Ascending aorta (tissue), 2 donors: Measurements from ENCODE around the gene GJB4. TPM values are rescaled to one million over a fixed set of nuclear protein-coding genes. Genes with fewer than 3 reads are reported as not detected.

Experiments
- DNase-seq, 2 donors: peaks; one replicate each; pipeline ENCODE4 v3.0.0-alpha.2; 2019; ENCODE audit warnings: low spot score in 2 of 2
- H3K27ac ChIP-seq, 2 donors: fragments of 200-600 bp; sonication (generic); one replicate each; pipeline ENCODE4 v1.5.1; 2016 to 2017; ENCODE audit warnings: mild to moderate bottlenecking in 1 of 2
- H3K27me3 ChIP-seq: fragments of 200-600 bp; sonication (generic); one replicate; pipeline ENCODE4 v1.5.1; 2017
- H3K36me3 ChIP-seq, 2 donors: fragments of 200-600 bp; sonication (generic); one replicate each; pipeline ENCODE4 v1.5.1; 2016
- H3K4me1 ChIP-seq, 2 donors: fragments of 200-600 bp; sonication (generic); one replicate each; pipeline ENCODE4 v1.5.1; 2016 to 2017; ENCODE audit warnings: mild to moderate bottlenecking in 1 of 2
- H3K4me3 ChIP-seq, 2 donors: fragments of 200-600 bp; sonication (generic); one replicate each; pipeline ENCODE4 v1.5.1; 2016 to 2017; ENCODE audit warnings: mild to moderate bottlenecking in 1 of 2
- H3K9me3 ChIP-seq, 2 donors: fragments of 200-600 bp; sonication (generic); one replicate each; pipeline ENCODE4 v1.5.1; 2016
- intact Hi-C: fragments of 100-400 bp; cut with DNase I; formaldehyde crosslinking; loops from one replicate; pipeline ENCODE4 v1.15.1; 2023
- total RNA-seq: library from RNA; depleted of rRNA; stranded (reverse); fragments of >200 nt; gene quantifications from one replicate; pipeline ENCODE4 v1.1.0, GENCODE V29; 2016
- TF ChIP-seq, protein P1 (sequence below), 3 experiments: fragments of 200-600 bp in 2 of 3; fragments of 450-650 bp in 1 of 3; sonication (generic) in 2 of 3; IDR thresholded peaks; one replicate each; pipeline ENCODE4 v1.5.1; 2016 to 2019; ENCODE audit warnings: antibody characterized with exemption in 3 of 3, mild to moderate bottlenecking in 1 of 3, moderate library complexity in 1 of 3

Gene GJB4
- total RNA-seq, 1 donor from 2014 or later = not detected

DNA sequence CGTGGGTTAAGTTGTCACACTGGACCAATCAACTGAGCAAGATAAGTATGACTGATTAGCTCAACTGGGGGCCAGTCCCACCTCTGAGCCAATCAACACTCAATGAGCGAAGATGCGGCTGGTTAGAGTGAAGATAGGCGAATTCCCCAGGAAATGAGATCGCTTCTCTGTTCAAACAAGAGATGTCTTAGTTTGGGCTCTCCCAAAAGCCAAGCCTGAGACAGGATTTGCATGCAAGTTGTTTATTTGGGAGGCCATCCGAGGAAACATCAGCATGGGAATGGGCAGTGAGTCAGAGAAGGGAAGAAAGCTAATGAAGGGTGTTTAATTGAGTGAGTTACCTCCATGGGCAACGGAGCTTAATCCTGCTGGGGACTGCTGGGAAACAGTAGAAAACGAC, 9.5 kb upstream of the GJB4 start:
- H3K36me3 ChIP-seq = no peaks in the 10 kb centered on the region
- H3K4me1 ChIP-seq = no peaks in the 10 kb centered on the region
- no peak overlapping the region for H3K4me3 ChIP-seq
- DNase-seq = no peak
- TF ChIP-seq, protein P1, sequence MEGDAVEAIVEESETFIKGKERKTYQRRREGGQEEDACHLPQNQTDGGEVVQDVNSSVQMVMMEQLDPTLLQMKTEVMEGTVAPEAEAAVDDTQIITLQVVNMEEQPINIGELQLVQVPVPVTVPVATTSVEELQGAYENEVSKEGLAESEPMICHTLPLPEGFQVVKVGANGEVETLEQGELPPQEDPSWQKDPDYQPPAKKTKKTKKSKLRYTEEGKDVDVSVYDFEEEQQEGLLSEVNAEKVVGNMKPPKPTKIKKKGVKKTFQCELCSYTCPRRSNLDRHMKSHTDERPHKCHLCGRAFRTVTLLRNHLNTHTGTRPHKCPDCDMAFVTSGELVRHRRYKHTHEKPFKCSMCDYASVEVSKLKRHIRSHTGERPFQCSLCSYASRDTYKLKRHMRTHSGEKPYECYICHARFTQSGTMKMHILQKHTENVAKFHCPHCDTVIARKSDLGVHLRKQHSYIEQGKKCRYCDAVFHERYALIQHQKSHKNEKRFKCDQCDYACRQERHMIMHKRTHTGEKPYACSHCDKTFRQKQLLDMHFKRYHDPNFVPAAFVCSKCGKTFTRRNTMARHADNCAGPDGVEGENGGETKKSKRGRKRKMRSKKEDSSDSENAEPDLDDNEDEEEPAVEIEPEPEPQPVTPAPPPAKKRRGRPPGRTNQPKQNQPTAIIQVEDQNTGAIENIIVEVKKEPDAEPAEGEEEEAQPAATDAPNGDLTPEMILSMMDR (IDR thresholded peaks at IDR 0.05) = no peak
- no peaks in the 10 kb centered on the region for H3K27me3 ChIP-seq
- H3K27ac ChIP-seq = no peak overlapping the region
- intact Hi-C loops = no loop called here
- H3K9me3 ChIP-seq = no peaks in the 10 kb centered on the region

DNA sequence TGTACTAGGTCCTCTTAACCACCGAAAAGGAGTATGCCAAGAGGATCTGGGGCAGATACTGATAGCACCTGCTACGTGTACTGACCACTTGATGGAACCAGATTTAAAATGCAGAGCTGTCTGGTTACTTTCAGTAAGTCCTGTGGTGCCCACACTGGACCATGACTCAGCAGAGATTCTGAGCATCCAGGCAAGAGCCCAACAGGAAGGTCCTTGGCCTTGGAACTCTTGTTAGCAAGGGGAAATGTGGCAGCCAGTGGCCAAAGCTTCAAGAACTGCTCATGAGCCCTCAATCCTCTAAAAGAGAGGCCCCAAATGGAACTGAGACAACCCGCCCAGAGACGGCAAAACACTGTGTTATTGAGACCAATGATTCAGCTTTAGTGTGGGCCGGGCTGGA, 8.9 kb upstream of the GJB4 start:
- intact Hi-C loops = no loop called here
- Histone ChIP-seq H3K9me3 (no peaks in the 10 kb centered on the region), H3K4me3 (no peak overlapping the region), H3K27me3 (no peaks in the 10 kb centered on the region), H3K27ac (no peak overlapping the region), H3K4me1 (no peaks in the 10 kb centered on the region), H3K36me3 (no peaks in the 10 kb centered on the region)
- TF ChIP-seq, protein P1 (IDR thresholded peaks at IDR 0.05) = no peak
- DNase-seq = no peak

DNA sequence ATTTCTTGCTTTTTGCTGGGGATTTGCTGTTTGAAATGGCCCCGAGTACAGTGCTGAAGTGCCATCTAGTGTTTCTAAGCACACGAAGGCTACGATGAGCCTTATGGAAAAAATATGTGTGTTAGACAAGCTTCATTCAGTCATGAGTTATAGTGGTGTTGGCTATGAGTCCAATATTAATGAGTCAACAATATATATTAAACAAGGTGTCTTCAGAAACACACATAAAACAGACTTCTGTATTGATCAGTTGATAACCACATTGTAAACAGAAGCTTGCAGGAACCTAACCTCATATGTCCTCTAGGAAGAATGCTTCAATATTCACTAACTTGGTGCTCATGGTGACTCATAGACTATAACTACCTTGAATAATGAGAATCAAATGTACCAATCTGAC, 6.4 kb upstream of the GJB4 start:
- TF ChIP-seq, protein P1 (IDR thresholded peaks at IDR 0.05) = no peak
- H3K4me3 ChIP-seq = no peak overlapping the region
- H3K36me3 ChIP-seq = no peaks in the 10 kb centered on the region

DNA sequence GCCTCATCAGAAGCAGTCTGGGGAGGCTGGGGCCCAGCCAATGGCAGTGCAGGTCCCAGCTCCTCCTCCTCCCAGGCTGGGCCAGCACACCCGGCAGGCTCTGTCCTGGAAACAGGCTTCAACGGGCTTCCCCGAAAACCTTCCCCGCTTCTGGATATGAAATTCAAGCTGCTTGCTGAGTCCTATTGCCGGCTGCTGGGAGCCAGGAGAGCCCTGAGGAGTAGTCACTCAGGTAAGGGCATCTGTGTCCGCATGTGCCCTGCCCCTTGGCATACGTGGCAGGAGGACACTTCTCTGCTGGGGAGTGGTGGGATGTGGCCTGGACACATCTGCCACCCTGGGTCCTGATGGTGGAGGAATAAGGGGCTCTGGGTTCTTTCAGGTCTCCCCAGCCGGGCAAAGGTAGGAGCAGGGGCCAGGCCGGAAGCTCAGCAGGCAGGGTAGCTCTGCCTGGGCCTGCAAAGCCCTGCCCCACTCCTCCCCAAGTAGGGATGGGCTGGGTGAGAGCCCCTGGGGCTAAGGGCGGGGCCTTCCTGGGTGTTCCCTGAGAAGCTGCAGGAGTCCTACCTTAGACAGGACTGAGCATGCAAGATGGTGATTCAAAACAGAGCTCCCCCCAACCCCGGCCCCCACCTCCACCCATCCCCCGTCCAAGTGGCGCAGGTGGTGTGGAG, 4.4 kb upstream of the GJB4 start, which contains the start of gene GJB5:
Gene GJB5, plus strand, starts transcription at position 84 of the 674 bp plus-strand sequence. CDS start 2,284 bp downstream, outside the sequence.
- TF ChIP-seq, protein P1 (IDR thresholded peaks at IDR 0.05) = no peak
- H3K27me3 ChIP-seq = no peaks in the 10 kb centered on the region
- H3K27ac ChIP-seq = no peak within 1 kb of the TSS
- intact Hi-C loops = no loop called here
- no peak for DNase-seq
- H3K4me3 ChIP-seq = no peak within 1 kb of the TSS
- H3K36me3 ChIP-seq = no peaks in the 10 kb centered on the region
- no peaks in the 10 kb centered on the region for H3K4me1 ChIP-seq
- no peaks in the 10 kb centered on the region for H3K9me3 ChIP-seq

More for the DNA sequence above, 6.4 kb upstream of the GJB4 start:
- no peak overlapping the region for H3K27ac ChIP-seq
- no peaks in the 10 kb centered on the region for H3K9me3 ChIP-seq
- H3K4me1 ChIP-seq = no peaks in the 10 kb centered on the region
- no peak for DNase-seq
- intact Hi-C loops = no loop called here
- no peaks in the 10 kb centered on the region for H3K27me3 ChIP-seq

DNA sequence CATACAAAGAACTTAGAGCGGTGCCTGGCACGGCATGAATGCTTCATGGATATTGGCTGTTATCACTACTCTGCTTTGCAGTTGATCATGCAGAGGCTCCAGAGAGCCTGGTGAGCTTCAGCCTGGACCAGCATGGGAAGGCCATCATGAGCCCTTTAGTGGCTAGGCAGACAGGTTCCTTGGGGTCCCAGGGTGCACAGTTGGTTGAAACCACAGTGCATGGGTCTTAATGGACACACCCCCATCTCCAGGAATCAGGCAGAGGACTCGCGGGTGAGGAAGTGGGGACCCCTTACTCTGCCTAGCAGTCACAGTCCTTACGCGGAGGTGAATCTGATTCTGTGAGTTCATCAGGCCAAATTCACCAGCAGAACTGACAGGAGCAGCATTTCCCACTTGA, 3.6 kb upstream of the GJB4 start:
- Histone ChIP-seq H3K27me3 (no peaks in the 10 kb centered on the region), H3K36me3 (no peaks in the 10 kb centered on the region), H3K4me1 (no peaks in the 10 kb centered on the region), H3K4me3 (no peak overlapping the region), H3K27ac (no peak overlapping the region), H3K9me3 (no peaks in the 10 kb centered on the region)
- no peak for DNase-seq
- TF ChIP-seq, protein P1 (IDR thresholded peaks at IDR 0.05) = no peak
- intact Hi-C loops = no loop called here
